CD14-positive monocyte (primary cell): ENCODE measurements around the gene ZCCHC12. TPM values are rescaled to one million over a fixed set of nuclear protein-coding genes. Genes with fewer than 3 reads are reported as not detected.

Experiments
- DNase-seq, 3 donors: peaks; one replicate each; pipeline ENCODE4 v3.0.0-alpha.2; 2011 to 2022
- H2AFZ ChIP-seq: 2 replicates; pipeline ENCODE4 v1.6.0; 2012; ENCODE audit warnings: mild to moderate bottlenecking, low read depth, low read length, inconsistent platforms; ENCODE audit not compliant: insufficient read depth, poor library complexity, severe bottlenecking
- H3K27ac ChIP-seq, 2 donors: 1 replicate in 1 of 2; 2 replicates in 1 of 2; pipeline ENCODE4 v1.5.1; 2012 to 2013; ENCODE audit warnings: low read length in 2 of 2, control low read depth in 1 of 2, inconsistent platforms in 1 of 2, low read depth in 1 of 2, mild to moderate bottlenecking in 1 of 2
- H3K27me3 ChIP-seq, 2 donors: one replicate each; pipeline versions ENCODE4 v1.6.0 to v1.6.1; 2011 to 2013; ENCODE audit warnings: low read length in 2 of 2; ENCODE audit not compliant: control insufficient read depth in 2 of 2, insufficient read depth in 2 of 2
- H3K36me3 ChIP-seq, 2 donors: replicated peaks in 1 of 2; 1 replicate in 1 of 2; 2 replicates in 1 of 2; pipeline versions ENCODE4 v1.5.1 to v1.6.1; 2012 to 2013; ENCODE audit warnings: low read length in 2 of 2, control low read depth in 1 of 2, inconsistent platforms in 1 of 2, mild to moderate bottlenecking in 1 of 2; ENCODE audit not compliant: insufficient read depth in 2 of 2, control insufficient read depth in 1 of 2
- H3K4me1 ChIP-seq, 2 donors: 1 replicate in 1 of 2; 2 replicates in 1 of 2; pipeline versions ENCODE4 v1.5.1 to v1.6.1; 2012 to 2013; ENCODE audit warnings: low read length in 2 of 2, control low read depth in 1 of 2, inconsistent platforms in 1 of 2, mild to moderate bottlenecking in 1 of 2, moderate library complexity in 1 of 2; ENCODE audit not compliant: insufficient read depth in 2 of 2, control insufficient read depth in 1 of 2
- H3K4me2 ChIP-seq: replicated peaks from 2 replicates; pipeline ENCODE3; 2012; ENCODE audit warnings: low read length, moderate library complexity, mild to moderate bottlenecking; ENCODE audit not compliant: poor library complexity, severe bottlenecking; ENCODE audit errors: extremely low read depth
- H3K4me3 ChIP-seq, 3 experiments: fragments of 200-600 bp in 1 of 3; sonication (generic) in 1 of 3; replicated peaks in 1 of 3; 1 replicate in 2 of 3; 2 replicates in 1 of 3; pipeline ENCODE4 v1.5.1; 2011 to 2013; ENCODE audit warnings: low read length in 3 of 3, mild to moderate bottlenecking in 3 of 3, control low read depth in 2 of 3, low read depth in 2 of 3, inconsistent platforms in 1 of 3, moderate library complexity in 1 of 3
- H3K79me2 ChIP-seq: 2 replicates; pipeline ENCODE4 v1.6.0; 2012; ENCODE audit warnings: mild to moderate bottlenecking, control low read depth, inconsistent platforms, low read length, moderate library complexity; ENCODE audit not compliant: insufficient read depth
- H3K9ac ChIP-seq: 2 replicates; pipeline ENCODE4 v1.6.0; 2017; ENCODE audit warnings: low read length, mild to moderate bottlenecking; ENCODE audit not compliant: insufficient read depth, poor library complexity, severe bottlenecking
- H3K9me3 ChIP-seq, 2 donors: replicated peaks in 1 of 2; 1 replicate in 1 of 2; 2 replicates in 1 of 2; pipeline versions ENCODE4 v1.5.1 to v1.6.1; 2012 to 2013; ENCODE audit warnings: low read length in 2 of 2, control low read depth in 1 of 2; ENCODE audit not compliant: control insufficient read depth in 1 of 2, insufficient read depth in 1 of 2
- H4K20me1 ChIP-seq: 2 replicates; pipeline ENCODE4 v1.6.0; 2012; ENCODE audit warnings: mild to moderate bottlenecking, low read length, control low read depth, moderate library complexity; ENCODE audit not compliant: insufficient read depth
- H3K27ac Mint-ChIP-seq, 7 donors: one replicate each; pipeline ENCODE4 v1.8.0; 2020; ENCODE audit warnings: mild to moderate bottlenecking in 7 of 7, mixed read lengths in 7 of 7, moderate library complexity in 6 of 7, inconsistent platforms in 2 of 7
- H3K27me3 Mint-ChIP-seq, 3 donors: one replicate each; pipeline ENCODE4 v1.8.0; 2021 to 2022; ENCODE audit warnings: low read depth in 3 of 3, mild to moderate bottlenecking in 3 of 3, mixed read lengths in 3 of 3, moderate library complexity in 3 of 3, inconsistent platforms in 1 of 3
- H3K36me3 Mint-ChIP-seq, 2 donors: one replicate each; pipeline ENCODE4 v1.8.0; 2020; ENCODE audit warnings: mixed read lengths in 2 of 2, inconsistent platforms in 1 of 2, mild to moderate bottlenecking in 1 of 2
- H3K4me1 Mint-ChIP-seq: one replicate; pipeline ENCODE4 v1.8.0; 2020; ENCODE audit warnings: mild to moderate bottlenecking, mixed read lengths
- H3K4me3 Mint-ChIP-seq, 2 donors: one replicate each; pipeline ENCODE4 v1.8.0; 2020; ENCODE audit warnings: mild to moderate bottlenecking in 2 of 2, mixed read lengths in 2 of 2, moderate library complexity in 1 of 2
- H3K9me3 Mint-ChIP-seq, 7 donors: one replicate each; pipeline ENCODE4 v1.8.0; 2020 to 2022; ENCODE audit warnings: mixed read lengths in 7 of 7, mild to moderate bottlenecking in 6 of 7, moderate library complexity in 6 of 7, inconsistent platforms in 2 of 7
- CTCF ChIP-seq: fragments of 200-600 bp; IDR thresholded peaks from one replicate; pipeline ENCODE4 v1.8.0; 2022; ENCODE audit warnings: antibody characterized with exemption, mild to moderate bottlenecking
- WGBS: methylation state at CpG from one replicate; pipeline ENCODE4 v1.1.5; 2013; ENCODE audit warnings: missing lambda C conversion rate; ENCODE audit not compliant: insufficient coverage; 5-methylcytosine and 5-hydroxymethylcytosine counted together
- intact Hi-C, 2 donors: fragments of 100-400 bp; cut with micrococcal nuclease; formaldehyde crosslinking; loops; one replicate each; pipeline versions ENCODE4 v1.15.0 to v1.15.1; 2023
- polyA plus RNA-seq, 3 donors: library from polyadenylated mRNA; depleted of rRNA in 1 of 3; unstranded in 2 of 3; stranded (reverse) in 1 of 3; fragments of 300-500 nt in 2 of 3; fragments of >200 nt in 1 of 3; fragmentation: Illumina TruSeq in 2 of 3; gene quantifications; 1 replicate in 2 of 3; 2 replicates in 1 of 3; pipeline ENCODE4 v1.2.3, GENCODE V29; 2012 to 2021

The ZCCHC12 gene
- polyA plus RNA-seq, 3 donors, result 0.04 TPM; not detected in 2

- Histone ChIP-seq H3K79me2 (no peaks in the 10 kb centered on the region), H4K20me1 (no peaks in the 10 kb centered on the region), H3K36me3 (peaks cover 16 to 28% of the 10 kb centered on the region in 2 donors), H3K4me2 (no peak overlapping the region), H3K9ac (no peak overlapping the region), H2AFZ (no peak overlapping the region), H3K4me3 (no peak overlapping the region), H3K9me3 (no peaks in the 10 kb centered on the region), H3K27ac (no peak overlapping the region), H3K27me3 (no peaks in the 10 kb centered on the region), H3K4me1 (no peaks in the 10 kb centered on the region)
- Mint-ChIP-seq H3K36me3 (peaks cover 20 to 29% of the 10 kb centered on the region in 2 donors), H3K4me3 (no peak overlapping the region), H3K4me1 (no peaks in the 10 kb centered on the region), H3K27ac (no peak overlapping the region), H3K9me3 (peaks cover 0 to 8% (median 0%) of the 10 kb centered on the region in 7 donors), H3K27me3 (peaks cover 0 to 7% (median 0%) of the 10 kb centered on the region in 3 donors)
- DNase-seq, result no peak
- intact Hi-C loops, result no loop called here
- no CpG with 5 or more reads among the region's 5 CpGs for WGBS
- TF ChIP-seq CTCF, result no peak
Observed at GRCh38 chrX:118795528-118796280, 27.9 kb upstream of the ZCCHC12 start.

DNA sequence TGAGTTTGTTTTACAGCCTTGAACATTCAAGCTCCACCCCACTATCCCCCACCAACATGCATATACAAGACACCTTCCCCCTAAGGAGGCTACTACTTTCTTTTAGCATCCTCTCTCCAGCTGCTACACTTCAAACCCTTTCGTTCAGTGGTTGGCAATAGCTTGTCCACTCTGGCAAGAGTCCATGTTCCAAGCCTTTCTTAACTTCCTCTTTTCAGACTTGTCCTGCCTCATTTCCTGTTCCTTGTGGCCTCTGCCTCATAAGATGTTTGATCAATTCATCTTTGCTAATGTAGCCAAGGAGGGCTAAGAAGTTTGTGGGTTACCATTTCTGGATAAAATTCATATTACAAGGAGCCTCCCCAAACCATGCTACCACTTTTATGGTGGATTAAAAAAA is 20.8 kb upstream of the ZCCHC12 start:
- WGBS, result 0% methylated on average over 1 of the region's 1 CpG
- Mint-ChIP-seq H3K4me3 (no peak overlapping the region), H3K36me3 (peaks cover 5 to 10% of the 10 kb centered on the region in 2 donors), H3K27ac (peak overlapping the region in 4 of 7 donors; percentile 46 to 63 (median 52)), H3K9me3 (peaks cover 0 to 16% (median 11%) of the 10 kb centered on the region in 7 donors), H3K4me1 (peaks cover 22% of the 10 kb centered on the region), H3K27me3 (peaks cover 0 to 6% (median 0%) of the 10 kb centered on the region in 3 donors)
- TF ChIP-seq CTCF, result no peak
- peak; percentile 42 to 66 (median 60) for DNase-seq
- peaks cover 10 to 17% of the 10 kb centered on the region in 2 donors for H3K4me1 ChIP-seq
- H3K4me2 ChIP-seq, result no peak overlapping the region
- no peaks in the 10 kb centered on the region for H3K27me3 ChIP-seq
- intact Hi-C loops, result no loop called here
- no peaks in the 10 kb centered on the region for H3K36me3 ChIP-seq
- H4K20me1 ChIP-seq, result no peaks in the 10 kb centered on the region
- no peak overlapping the region for H2AFZ ChIP-seq
- H3K79me2 ChIP-seq, result no peaks in the 10 kb centered on the region
- peaks cover 5 to 9% of the 10 kb centered on the region in 2 donors for H3K9me3 ChIP-seq
- no peak overlapping the region for H3K9ac ChIP-seq
- H3K4me3 ChIP-seq, result no peak overlapping the region
- no peak overlapping the region for H3K27ac ChIP-seq
